ENCODE results near the gene ZNF699.

The ZNF699 gene

DNA sequence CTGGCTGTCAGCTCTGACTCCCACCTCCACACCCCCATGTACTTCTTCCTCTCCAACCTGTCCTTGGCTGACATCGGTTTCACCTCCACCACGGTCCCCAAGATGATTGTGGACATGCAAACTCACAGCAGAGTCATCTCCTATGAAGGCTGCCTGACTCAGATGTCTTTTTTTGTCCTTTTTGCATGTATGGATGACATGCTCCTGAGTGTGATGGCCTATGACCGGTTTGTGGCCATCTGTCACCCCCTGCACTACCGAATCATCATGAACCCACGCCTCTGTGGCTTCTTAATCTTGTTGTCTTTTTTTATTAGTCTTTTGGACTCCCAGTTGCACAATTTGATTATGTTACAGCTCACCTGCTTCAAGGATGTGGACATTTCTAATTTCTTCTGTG, 58.4 kb downstream of the ZNF699 start:
- no peak for DNase-seq

DNA sequence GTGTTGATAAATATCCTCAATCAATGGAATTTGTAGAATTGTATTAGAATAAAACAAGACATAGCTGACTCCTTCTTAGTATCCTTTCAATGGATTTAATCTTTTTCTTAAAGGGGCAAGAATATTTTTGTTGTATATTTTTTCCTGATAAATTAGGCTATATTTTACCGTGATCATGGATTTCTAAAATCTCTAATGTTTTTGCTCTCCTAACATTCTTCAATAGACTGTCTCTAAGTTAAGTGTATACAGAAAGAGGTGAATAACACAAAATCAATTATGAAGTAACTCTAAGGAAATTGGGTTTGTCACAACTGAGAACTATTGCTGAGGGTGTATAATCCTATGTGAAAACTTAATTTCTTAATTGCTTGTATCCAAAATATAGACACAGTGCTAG, 59.0 kb downstream of the ZNF699 start, which contains the start of gene OR7E24:
TSS of gene OR7E24 (plus strand) at position 301 of the 400 bp plus-strand sequence. CDS start 114 bp downstream, outside the sequence.
- no peak for DNase-seq

Measured in DMS 273 treated with DMSO at 0.1 percent for 48 hours (cell line).